ENCODE data around the gene IMMP2L.

- TF ChIP-seq GRHL2 (CRISPR knock-in tag; IDR thresholded peaks at IDR 0.05; ENCODE audit: insufficient replicate concordance, severe bottlenecking) (no peak), CREB1 (CRISPR knock-in tag; IDR thresholded peaks at IDR 0.05) (no peak), CTCF (IDR thresholded peaks at IDR 0.05) (no peak), MAX (CRISPR knock-in tag; IDR thresholded peaks at IDR 0.05) (no peak), ZBTB43 (CRISPR knock-in tag; IDR thresholded peaks at IDR 0.05) (no peak)
Observed at GRCh38 chr7:111528331-111528730, 34.0 kb downstream of the IMMP2L start.

Data from WTC11 (cell line).